ENCODE data around the gene DDX39A.
"Not testable (repeated sequence)": the region's sequence is repeated elsewhere in the genome, so short reads cannot be mapped to it uniquely, and the experiment has no call there.

Gene DDX39A

DNA sequence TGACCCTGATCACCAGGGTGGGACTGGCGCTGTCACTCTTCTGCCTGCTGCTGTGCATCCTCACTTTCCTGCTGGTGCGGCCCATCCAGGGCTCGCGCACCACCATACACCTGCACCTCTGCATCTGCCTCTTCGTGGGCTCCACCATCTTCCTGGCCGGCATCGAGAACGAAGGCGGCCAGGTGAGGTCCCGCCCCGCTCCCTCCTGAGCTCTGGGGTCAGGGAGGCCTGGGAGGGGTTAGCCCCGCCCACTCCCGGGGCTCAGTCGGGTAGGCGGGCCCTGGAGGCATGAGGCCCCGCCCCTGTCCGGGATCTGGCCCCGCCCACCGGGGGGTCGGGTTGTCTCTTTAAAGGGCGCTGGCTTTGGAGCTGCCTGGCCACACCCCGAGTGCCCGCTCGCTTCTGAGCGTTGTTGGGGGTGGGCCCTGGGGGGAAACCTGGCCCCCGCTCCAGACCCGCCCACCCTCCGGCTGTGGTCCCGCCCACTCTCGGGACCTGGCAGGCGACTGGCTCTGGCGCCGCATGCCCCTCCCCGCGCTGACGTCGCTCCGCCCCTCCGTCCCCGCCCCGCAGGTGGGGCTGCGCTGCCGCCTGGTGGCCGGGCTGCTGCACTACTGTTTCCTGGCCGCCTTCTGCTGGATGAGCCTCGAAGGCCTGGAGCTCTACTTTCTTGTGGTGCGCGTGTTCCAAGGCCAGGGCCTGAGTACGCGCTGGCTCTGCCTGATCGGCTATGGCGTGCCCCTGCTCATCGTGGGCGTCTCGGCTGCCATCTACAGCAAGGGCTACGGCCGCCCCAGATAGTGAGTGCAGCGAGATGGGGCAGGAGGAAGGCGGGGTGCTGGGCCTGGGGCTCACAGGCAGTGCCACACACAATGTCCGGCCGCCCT, 13.1 kb downstream of the DDX39A start:
- Histone ChIP-seq H3K9ac (ENCODE audit: low read length) (no peak overlapping the region), H3K36me3 (ENCODE audit: insufficient read depth, low read length) (peaks cover 45% of the 10 kb centered on the region), H3K4me3 (ENCODE audit: low read depth, low read length, poor library complexity, severe bottlenecking) (no peak overlapping the region), H3K27me3 (ENCODE audit: insufficient read depth, low read length) (no peaks in the 10 kb centered on the region), H3K9me3 (ENCODE audit: low read length) (no peaks in the 10 kb centered on the region), H3K4me2 (ENCODE audit: low read length) (peak overlapping the region; percentile 28; the same call in 1 of the 2 replicates), H3K9me2 (ENCODE audit: low read depth, low read length) (no peaks in the 10 kb centered on the region), H3F3A (ENCODE audit: insufficient read depth, low read length) (no peaks in the 10 kb centered on the region), H3K27ac (ENCODE audit: low read depth, low read length, poor library complexity, severe bottlenecking) (no peak overlapping the region), H3K4me1 (ENCODE audit: insufficient read depth, low read length, severe bottlenecking) (peaks cover 4% of the 10 kb centered on the region), H4K20me1 (ENCODE audit: insufficient read depth, low read length) (no peaks in the 10 kb centered on the region), H3K79me2 (ENCODE audit: insufficient read depth, low read length) (no peaks in the 10 kb centered on the region), H2AFZ (ENCODE audit: low read length) (no peak overlapping the region)
- TF ChIP-seq EZH2 (IDR thresholded peaks at IDR 0.05; ENCODE audit: borderline replicate concordance, low read length) = no peak
- TF ChIP-seq, protein P1, sequence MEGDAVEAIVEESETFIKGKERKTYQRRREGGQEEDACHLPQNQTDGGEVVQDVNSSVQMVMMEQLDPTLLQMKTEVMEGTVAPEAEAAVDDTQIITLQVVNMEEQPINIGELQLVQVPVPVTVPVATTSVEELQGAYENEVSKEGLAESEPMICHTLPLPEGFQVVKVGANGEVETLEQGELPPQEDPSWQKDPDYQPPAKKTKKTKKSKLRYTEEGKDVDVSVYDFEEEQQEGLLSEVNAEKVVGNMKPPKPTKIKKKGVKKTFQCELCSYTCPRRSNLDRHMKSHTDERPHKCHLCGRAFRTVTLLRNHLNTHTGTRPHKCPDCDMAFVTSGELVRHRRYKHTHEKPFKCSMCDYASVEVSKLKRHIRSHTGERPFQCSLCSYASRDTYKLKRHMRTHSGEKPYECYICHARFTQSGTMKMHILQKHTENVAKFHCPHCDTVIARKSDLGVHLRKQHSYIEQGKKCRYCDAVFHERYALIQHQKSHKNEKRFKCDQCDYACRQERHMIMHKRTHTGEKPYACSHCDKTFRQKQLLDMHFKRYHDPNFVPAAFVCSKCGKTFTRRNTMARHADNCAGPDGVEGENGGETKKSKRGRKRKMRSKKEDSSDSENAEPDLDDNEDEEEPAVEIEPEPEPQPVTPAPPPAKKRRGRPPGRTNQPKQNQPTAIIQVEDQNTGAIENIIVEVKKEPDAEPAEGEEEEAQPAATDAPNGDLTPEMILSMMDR (IDR thresholded peaks at IDR 0.05; ENCODE audit: low read length) = peak; percentile 44; the same call in 1 of the 2 replicates

DNA sequence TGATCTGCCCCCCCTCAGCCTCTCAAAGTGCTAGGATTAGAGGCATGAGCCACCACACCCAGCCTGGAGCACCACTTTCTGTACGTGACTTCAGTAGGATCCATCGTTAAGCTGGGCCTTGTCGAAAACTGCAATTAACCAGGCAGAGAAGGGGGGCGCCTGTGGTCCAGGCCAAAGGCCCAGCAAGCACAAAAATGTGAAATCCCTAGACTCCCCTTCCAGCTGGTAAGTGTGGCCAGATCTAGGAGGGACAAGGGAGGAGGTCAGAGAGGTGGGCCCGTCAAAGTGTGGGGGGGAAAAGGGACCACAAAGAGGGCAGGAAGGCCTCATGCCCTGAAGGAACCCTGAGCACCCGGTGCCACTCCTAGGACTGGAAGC, 13.8 kb downstream of the DDX39A start:
- Histone ChIP-seq H3K9ac (ENCODE audit: low read length) (no peak overlapping the region), H3K79me2 (ENCODE audit: insufficient read depth, low read length) (no peaks in the 10 kb centered on the region), H3K27me3 (ENCODE audit: insufficient read depth, low read length) (no peaks in the 10 kb centered on the region), H4K20me1 (ENCODE audit: insufficient read depth, low read length) (no peaks in the 10 kb centered on the region), H3K9me3 (ENCODE audit: low read length) (no peaks in the 10 kb centered on the region), H3K4me2 (ENCODE audit: low read length) (no peak overlapping the region; the same call in 1 of the 2 replicates), H3K9me2 (ENCODE audit: low read depth, low read length) (no peaks in the 10 kb centered on the region), H3F3A (ENCODE audit: insufficient read depth, low read length) (no peaks in the 10 kb centered on the region), H3K36me3 (ENCODE audit: insufficient read depth, low read length) (peaks cover 39% of the 10 kb centered on the region), H3K27ac (ENCODE audit: low read depth, low read length, poor library complexity, severe bottlenecking) (no peak overlapping the region), H3K4me3 (ENCODE audit: low read depth, low read length, poor library complexity, severe bottlenecking) (no peak overlapping the region), H3K4me1 (ENCODE audit: insufficient read depth, low read length, severe bottlenecking) (peaks cover 9% of the 10 kb centered on the region), H2AFZ (ENCODE audit: low read length) (no peak overlapping the region)
- no peak for TF ChIP-seq EZH2 (IDR thresholded peaks at IDR 0.05; ENCODE audit: borderline replicate concordance, low read length)
- TF ChIP-seq, protein P1 (IDR thresholded peaks at IDR 0.05; ENCODE audit: low read length) = no peak

DNA sequence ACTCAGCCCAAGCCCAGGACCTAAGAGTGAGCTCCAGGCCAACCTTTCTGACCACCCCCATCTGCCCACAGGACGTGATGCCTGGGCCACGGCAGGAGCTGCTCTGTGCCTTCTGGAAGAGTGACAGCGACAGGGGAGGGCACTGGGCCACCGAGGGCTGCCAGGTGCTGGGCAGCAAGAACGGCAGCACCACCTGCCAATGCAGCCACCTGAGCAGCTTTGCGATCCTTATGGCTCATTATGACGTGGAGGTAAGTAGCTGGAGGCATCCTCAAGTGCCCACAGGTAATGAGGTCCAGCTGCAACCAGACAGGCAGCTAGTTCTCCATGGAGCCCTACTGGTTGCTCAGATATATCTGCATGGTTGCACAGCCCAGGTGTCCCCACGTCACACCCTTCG, 14.8 kb downstream of the DDX39A start:
- Histone ChIP-seq H3K4me1 (ENCODE audit: insufficient read depth, low read length, severe bottlenecking) (peaks cover 9% of the 10 kb centered on the region), H3K27me3 (ENCODE audit: insufficient read depth, low read length) (no peaks in the 10 kb centered on the region), H3F3A (ENCODE audit: insufficient read depth, low read length) (no peaks in the 10 kb centered on the region), H3K4me3 (ENCODE audit: low read depth, low read length, poor library complexity, severe bottlenecking) (no peak overlapping the region), H2AFZ (ENCODE audit: low read length) (no peak overlapping the region), H3K9me3 (ENCODE audit: low read length) (no peaks in the 10 kb centered on the region), H3K9ac (ENCODE audit: low read length) (no peak overlapping the region), H3K36me3 (ENCODE audit: insufficient read depth, low read length) (peaks cover 28% of the 10 kb centered on the region), H3K9me2 (ENCODE audit: low read depth, low read length) (no peaks in the 10 kb centered on the region), H3K79me2 (ENCODE audit: insufficient read depth, low read length) (no peaks in the 10 kb centered on the region), H4K20me1 (ENCODE audit: insufficient read depth, low read length) (no peaks in the 10 kb centered on the region), H3K4me2 (ENCODE audit: low read length) (no peak overlapping the region), H3K27ac (ENCODE audit: low read depth, low read length, poor library complexity, severe bottlenecking) (no peak overlapping the region)
- no peak for TF ChIP-seq EZH2 (IDR thresholded peaks at IDR 0.05; ENCODE audit: borderline replicate concordance, low read length)
- TF ChIP-seq, protein P1 (IDR thresholded peaks at IDR 0.05; ENCODE audit: low read length) = no peak

DNA sequence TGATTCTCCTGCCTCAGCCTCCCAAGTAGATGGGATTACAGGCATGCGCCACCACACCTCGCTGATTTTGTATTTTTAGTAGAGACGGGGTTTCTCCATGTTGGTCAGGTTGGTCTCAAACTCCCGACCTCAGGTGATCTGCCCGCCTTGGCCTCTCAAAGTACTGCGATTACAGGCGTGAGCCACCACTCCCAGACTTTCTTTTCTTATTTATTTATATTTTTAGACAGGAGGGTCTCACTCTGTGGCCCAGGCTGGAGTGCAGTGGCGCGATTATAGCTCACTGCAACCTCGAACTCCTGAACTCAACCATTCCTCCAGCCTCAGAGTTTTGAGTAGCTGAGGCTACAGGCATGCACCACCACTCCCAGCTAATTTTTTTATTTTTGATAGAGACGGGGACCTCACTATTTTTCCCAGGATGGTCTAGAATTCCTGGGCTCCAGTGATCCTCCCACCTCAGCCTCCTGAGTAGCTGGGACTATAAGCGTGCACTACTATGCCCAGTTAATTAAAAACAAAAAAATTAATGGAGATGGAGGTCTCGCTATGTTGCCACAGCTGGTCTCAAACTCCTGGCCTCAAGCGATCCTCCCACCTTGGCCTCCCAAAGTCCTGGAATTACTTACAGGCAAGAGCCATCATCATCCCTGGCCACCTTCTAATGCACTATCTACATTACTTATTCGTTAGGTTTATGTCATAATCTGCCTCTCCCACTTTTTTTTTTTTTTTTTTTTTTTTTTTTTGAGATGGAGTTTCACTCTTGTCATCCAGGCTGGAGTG, 15.8 kb downstream of the DDX39A start:
- H3K9me2 ChIP-seq (ENCODE audit: low read depth, low read length); H3K4me1 ChIP-seq (ENCODE audit: insufficient read depth, low read length, severe bottlenecking); H2AFZ ChIP-seq (ENCODE audit: low read length); H3K9me3 ChIP-seq (ENCODE audit: low read length); H3K9ac ChIP-seq (ENCODE audit: low read length); H3K4me3 ChIP-seq (ENCODE audit: low read depth, low read length, poor library complexity, severe bottlenecking); H3F3A ChIP-seq (ENCODE audit: insufficient read depth, low read length); H3K79me2 ChIP-seq (ENCODE audit: insufficient read depth, low read length); H3K4me2 ChIP-seq (ENCODE audit: low read length); H3K27ac ChIP-seq (ENCODE audit: low read depth, low read length, poor library complexity, severe bottlenecking); H3K27me3 ChIP-seq (ENCODE audit: insufficient read depth, low read length); H4K20me1 ChIP-seq (ENCODE audit: insufficient read depth, low read length): not testable (repeated sequence)
- H3K36me3 ChIP-seq (ENCODE audit: insufficient read depth, low read length) = peaks cover 18% of the 10 kb centered on the region
